ENCODE results near the gene DOCK2. TPM values are rescaled to one million over a fixed set of nuclear protein-coding genes. Genes with fewer than 3 reads are reported as not detected.
A peak's percentile ranks its signal among the peaks of the same experiment; 100 is the strongest.

Gene DOCK2
- total and polyA plus RNA-seq, 9 of the 15 experiments (the other 6 are each of a cell fraction or from before 2014, with no cell fraction given), result 4.5 to 42.6 (median 20.5) TPM

DNA sequence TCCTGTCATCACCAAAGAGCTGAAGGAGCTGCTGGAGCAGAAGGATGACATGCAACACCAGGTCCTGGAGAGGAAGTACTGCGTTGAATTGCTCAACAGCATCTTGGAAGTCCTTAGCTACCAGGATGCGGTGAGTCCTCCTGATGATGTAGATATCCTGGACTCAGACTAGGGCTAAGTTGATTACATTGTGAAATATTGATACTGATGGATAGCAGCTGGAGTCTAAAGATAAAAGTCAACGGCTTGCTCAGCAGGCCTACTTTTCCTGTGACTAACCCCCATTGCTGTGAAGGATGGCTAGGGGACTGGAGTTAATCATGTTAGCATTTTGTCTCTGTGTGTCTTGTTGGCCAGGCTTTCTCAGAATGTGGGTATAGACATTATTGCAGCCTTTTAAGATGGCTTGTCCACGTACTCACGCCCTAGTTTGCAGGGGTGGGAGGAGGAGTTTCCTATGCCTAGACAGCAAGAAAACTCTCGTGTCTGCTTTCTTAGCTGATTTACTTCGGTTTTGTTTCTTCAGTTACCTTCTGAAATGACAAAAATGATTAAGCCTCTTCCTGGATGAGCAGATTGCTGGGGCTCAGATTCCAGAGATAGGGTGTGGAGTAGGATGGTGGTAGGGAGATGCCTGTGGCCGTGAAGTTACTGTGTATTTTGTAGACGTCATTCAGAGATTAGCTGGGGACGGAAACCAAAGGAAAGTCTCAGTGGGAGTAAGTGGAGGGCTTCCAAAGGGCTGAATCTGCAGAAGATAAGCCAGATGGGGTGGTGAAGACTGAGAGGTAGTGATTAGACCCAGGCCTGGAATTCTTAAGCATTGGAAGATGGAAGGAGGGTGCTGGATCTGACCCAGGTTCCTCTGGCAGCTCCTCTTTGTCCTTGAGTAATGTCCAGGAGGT is 166.3 kb downstream of the DOCK2 start (continued):
- no peak for TF ChIP-seq ZBTB34 (CRISPR knock-in tag; IDR thresholded peaks at IDR 0.05)
- TF ChIP-seq ESRRB (CRISPR knock-in tag; IDR thresholded peaks at IDR 0.05; ENCODE audit: borderline replicate concordance), result no peak
- no peak for TF ChIP-seq ZBTB5 (IDR thresholded peaks at IDR 0.05)
- no peak for TF ChIP-seq ETS2 (tag; IDR thresholded peaks at IDR 0.05; ENCODE audit: borderline replicate concordance, poor library complexity, severe bottlenecking)
- no peak for TF ChIP-seq ZBTB11 (CRISPR knock-in tag; IDR thresholded peaks at IDR 0.05)
- no peak for TF ChIP-seq ZBTB43 (CRISPR knock-in tag; IDR thresholded peaks at IDR 0.05)
- no peak for TF ChIP-seq NR3C1 (CRISPR knock-in tag; IDR thresholded peaks at IDR 0.05)
- TF ChIP-seq JUN (IDR thresholded peaks at IDR 0.05; ENCODE audit: borderline replicate concordance, low read depth, low read length), result peak; percentile 27; the same call in 1 of the 2 replicates
- no peak for TF ChIP-seq JUN (CRISPR knock-in tag; IDR thresholded peaks at IDR 0.05; ENCODE audit: borderline replicate concordance)
- TF ChIP-seq ZNF668 (CRISPR knock-in tag; IDR thresholded peaks at IDR 0.05), result no peak
- TF ChIP-seq FIP1L1 (IDR thresholded peaks at IDR 0.05; ENCODE audit: low read depth, low read length, poor library complexity, severe bottlenecking), result no peak
- TF ChIP-seq TAF7 (tag; IDR thresholded peaks at IDR 0.05), result no peak
- no peak for TF ChIP-seq ZNF561 (CRISPR knock-in tag; conservative IDR thresholded peaks at IDR 0.05)
- TF ChIP-seq SMAD1 (IDR thresholded peaks at IDR 0.05; ENCODE audit: low read depth, low read length, partially characterized antibody), result no peak

All from K562 (cell line).